Lower leg skin (tissue), 4 donors: ENCODE measurements around the gene PSMD4. TPM values are rescaled to one million over a fixed set of nuclear protein-coding genes. Genes with fewer than 3 reads are reported as not detected.

Source experiments
- DNase-seq, 2 donors: peaks; one replicate each; pipeline ENCODE4 v3.0.0-alpha.2; 2019; ENCODE audit warnings: low spot score in 2 of 2
- H3K4me3 ChIP-seq: fragments of 200-600 bp; sonication (generic); 2 replicates; pipeline ENCODE4 v1.5.1; 2017; ENCODE audit warnings: mild to moderate bottlenecking, low read depth; ENCODE audit not compliant: poor library complexity, severe bottlenecking
- POLR2A ChIP-seq, 2 donors: fragments of 450-650 bp; IDR thresholded peaks; one replicate each; pipeline ENCODE4 v1.6.1; 2016 to 2017; ENCODE audit warnings: antibody characterized with exemption in 2 of 2, mild to moderate bottlenecking in 1 of 2, moderate library complexity in 1 of 2
- whole genome bisulfite sequencing, 2 donors: methylation state at CpG; one replicate each; pipeline ENCODE4 v1.1.5; 2018; 5-methylcytosine and 5-hydroxymethylcytosine counted together
- intact Hi-C: fragments of 100-400 bp; cut with DNase I; formaldehyde crosslinking; loops from one replicate; pipeline ENCODE4 v1.15.0; 2023; ENCODE audit warnings: low total_unique reads
- total RNA-seq, 4 donors: library from RNA; depleted of rRNA; stranded (reverse); fragments of >200 nt; gene quantifications; one replicate each; pipeline ENCODE4 v1.1.0, GENCODE V29; 2016
- TF ChIP-seq, protein P1 (sequence below), 3 donors: fragments of 450-650 bp; IDR thresholded peaks; one replicate each; pipeline ENCODE4 v1.5.1; 2016; ENCODE audit warnings: antibody characterized with exemption in 3 of 3, mild to moderate bottlenecking in 3 of 3, moderate library complexity in 2 of 3

Gene PSMD4
- total RNA-seq, 4 donors from 2014 or later = 69.9 to 122 (median 118) TPM

- intact Hi-C loops = no loop called here
- TF ChIP-seq POLR2A (IDR thresholded peaks at IDR 0.05) = no peak
- TF ChIP-seq, protein P1, sequence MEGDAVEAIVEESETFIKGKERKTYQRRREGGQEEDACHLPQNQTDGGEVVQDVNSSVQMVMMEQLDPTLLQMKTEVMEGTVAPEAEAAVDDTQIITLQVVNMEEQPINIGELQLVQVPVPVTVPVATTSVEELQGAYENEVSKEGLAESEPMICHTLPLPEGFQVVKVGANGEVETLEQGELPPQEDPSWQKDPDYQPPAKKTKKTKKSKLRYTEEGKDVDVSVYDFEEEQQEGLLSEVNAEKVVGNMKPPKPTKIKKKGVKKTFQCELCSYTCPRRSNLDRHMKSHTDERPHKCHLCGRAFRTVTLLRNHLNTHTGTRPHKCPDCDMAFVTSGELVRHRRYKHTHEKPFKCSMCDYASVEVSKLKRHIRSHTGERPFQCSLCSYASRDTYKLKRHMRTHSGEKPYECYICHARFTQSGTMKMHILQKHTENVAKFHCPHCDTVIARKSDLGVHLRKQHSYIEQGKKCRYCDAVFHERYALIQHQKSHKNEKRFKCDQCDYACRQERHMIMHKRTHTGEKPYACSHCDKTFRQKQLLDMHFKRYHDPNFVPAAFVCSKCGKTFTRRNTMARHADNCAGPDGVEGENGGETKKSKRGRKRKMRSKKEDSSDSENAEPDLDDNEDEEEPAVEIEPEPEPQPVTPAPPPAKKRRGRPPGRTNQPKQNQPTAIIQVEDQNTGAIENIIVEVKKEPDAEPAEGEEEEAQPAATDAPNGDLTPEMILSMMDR (IDR thresholded peaks at IDR 0.05) = no peak
- 65 to 66% methylated on average over 7 of the region's 7 CpGs for WGBS, 2 donors
- no peak for DNase-seq
- H3K4me3 ChIP-seq = no peak overlapping the region
Measured at GRCh38 chr1:151309811-151310323, 55.3 kb downstream of the PSMD4 start.

DNA sequence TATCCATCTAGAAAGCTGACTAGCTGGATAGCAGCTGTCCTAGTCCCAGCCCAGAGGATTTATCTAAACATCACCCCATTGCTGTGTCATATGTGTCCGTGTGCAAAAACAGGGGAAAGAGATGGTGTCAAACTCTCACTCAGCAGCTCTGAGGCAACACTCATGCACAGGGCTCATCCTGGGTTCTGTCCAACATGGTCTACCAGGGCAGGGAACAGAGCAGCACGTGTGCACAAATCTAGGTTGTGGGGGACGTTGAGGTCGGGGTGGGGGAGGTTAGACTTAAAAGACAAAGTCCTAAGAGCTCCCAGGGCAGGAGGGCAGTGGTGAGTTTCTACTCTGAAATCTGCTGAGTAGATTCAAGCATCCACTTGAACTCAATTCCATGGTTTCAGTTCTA is 56.5 kb downstream of the PSMD4 start:
- TF ChIP-seq, protein P1 (IDR thresholded peaks at IDR 0.05) = no peak
- no peak for TF ChIP-seq POLR2A (IDR thresholded peaks at IDR 0.05)
- intact Hi-C loops = no loop called here
- DNase-seq = no peak
- H3K4me3 ChIP-seq = no peak overlapping the region
- 66 to 75% methylated on average over 4 of the region's 4 CpGs for WGBS, 2 donors

DNA sequence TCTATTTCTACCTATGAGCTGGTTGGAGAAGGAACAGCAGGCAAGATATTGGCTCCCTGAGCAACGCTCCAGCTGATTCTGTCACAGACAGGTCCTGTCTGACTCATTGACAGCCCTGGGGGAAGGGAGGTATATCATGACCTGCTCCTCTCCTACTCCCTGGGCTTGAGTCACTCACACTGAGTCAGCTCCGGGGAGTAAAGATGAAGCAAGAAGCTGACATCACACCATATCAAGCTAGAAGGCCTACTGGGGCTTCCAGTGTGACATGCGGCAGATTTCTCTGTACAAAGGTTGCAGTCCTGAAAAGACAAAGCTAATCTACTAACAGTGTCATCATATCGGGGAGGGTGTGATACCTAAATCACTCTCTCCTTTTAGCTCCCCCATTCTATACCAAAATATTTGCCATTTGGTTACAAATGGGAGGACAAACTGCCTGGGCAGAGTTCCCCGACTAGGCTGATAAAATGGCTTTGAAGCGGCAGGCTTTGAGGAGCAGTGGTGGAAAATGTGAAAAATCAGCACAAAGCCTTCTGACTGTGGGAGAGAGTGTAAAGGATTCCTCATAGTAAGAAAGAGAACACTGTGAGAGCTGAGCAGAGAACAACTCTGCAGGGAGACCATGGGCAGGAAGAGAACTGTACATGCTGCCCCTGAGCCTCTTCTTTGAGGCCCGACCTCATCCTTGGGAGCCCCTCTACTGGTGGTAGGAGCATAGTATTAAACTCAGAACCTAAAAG is 57.2 kb downstream of the PSMD4 start:
- TF ChIP-seq, protein P1 (IDR thresholded peaks at IDR 0.05) = no peak
- TF ChIP-seq POLR2A (IDR thresholded peaks at IDR 0.05) = no peak
- H3K4me3 ChIP-seq = no peak overlapping the region
- WGBS, 2 donors = 36 to 40% methylated on average over 7 of the region's 7 CpGs
- DNase-seq = peak; percentile 89 to 92
- intact Hi-C loops = no loop called here

DNA sequence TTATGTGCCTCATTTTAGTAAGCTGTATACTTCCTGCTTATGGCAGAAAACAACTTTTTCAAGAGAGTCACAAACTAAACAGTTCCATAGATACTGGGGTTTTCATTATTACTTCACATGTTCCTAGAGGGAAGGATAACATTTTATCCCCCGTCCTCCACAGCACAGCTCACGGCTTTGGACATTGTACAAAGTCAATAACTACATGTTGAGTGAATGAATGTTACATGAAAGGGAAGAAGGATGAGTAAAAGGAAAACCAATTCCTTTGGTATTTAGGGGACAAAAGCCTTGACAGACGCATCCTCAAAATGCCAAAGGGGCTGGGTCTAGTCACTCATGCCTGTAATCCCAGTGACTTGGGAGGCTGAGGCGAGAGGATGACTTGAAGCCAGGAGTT is 57.9 kb downstream of the PSMD4 start:
- intact Hi-C loops = no loop called here
- WGBS, 2 donors = 88 to 89% methylated on average over 4 of the region's 4 CpGs
- no peak for TF ChIP-seq POLR2A (IDR thresholded peaks at IDR 0.05)
- TF ChIP-seq, protein P1 (IDR thresholded peaks at IDR 0.05) = no peak
- no peak for DNase-seq
- no peak overlapping the region for H3K4me3 ChIP-seq

DNA sequence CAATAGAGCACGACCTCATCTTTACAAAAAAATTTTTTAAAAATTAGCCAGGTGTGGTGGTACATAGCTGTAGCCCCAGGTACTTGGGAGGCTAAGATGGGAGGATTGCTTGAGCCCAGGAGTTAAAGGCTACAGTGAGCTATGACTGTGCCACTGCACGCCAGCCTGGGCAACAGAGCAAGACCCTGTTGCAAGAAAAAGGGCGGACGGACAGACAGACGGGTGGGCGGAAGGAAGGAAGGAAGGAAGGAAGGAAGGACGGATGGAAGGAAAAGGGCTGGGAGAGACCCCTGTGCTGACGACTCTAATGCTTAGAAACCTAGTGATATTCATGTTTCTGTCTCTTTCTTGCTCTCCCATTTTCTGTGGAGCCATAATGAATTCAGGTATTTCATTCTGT is 58.3 kb downstream of the PSMD4 start:
- TF ChIP-seq, protein P1 (IDR thresholded peaks at IDR 0.05) = no peak
- TF ChIP-seq POLR2A (IDR thresholded peaks at IDR 0.05) = no peak
- 83 to 93% methylated on average over 8 of the region's 8 CpGs for WGBS, 2 donors
- DNase-seq = no peak
- H3K4me3 ChIP-seq = no peak overlapping the region
- intact Hi-C loops = no loop called here
